ENCODE measurements around the gene HDAC9. TPM values are rescaled to one million over a fixed set of nuclear protein-coding genes. Genes with fewer than 3 reads are reported as not detected.

HDAC9 gene
- total RNA-seq, 4 donors from 2014 or later, result 51.2 to 194 (median 106) TPM

- H3K4me1 ChIP-seq, result peaks cover 0 to 14% (median 3%) of the 10 kb centered on the region in 3 donors
- WGBS, 2 donors (ENCODE audit: low coverage in 1 of 2), result 68 to 69% methylated on average over 4 to 6 of the region's 6 CpGs
Measured at GRCh38 chr7:18828260-18828993, 332.9 kb downstream of the HDAC9 start.

DNA sequence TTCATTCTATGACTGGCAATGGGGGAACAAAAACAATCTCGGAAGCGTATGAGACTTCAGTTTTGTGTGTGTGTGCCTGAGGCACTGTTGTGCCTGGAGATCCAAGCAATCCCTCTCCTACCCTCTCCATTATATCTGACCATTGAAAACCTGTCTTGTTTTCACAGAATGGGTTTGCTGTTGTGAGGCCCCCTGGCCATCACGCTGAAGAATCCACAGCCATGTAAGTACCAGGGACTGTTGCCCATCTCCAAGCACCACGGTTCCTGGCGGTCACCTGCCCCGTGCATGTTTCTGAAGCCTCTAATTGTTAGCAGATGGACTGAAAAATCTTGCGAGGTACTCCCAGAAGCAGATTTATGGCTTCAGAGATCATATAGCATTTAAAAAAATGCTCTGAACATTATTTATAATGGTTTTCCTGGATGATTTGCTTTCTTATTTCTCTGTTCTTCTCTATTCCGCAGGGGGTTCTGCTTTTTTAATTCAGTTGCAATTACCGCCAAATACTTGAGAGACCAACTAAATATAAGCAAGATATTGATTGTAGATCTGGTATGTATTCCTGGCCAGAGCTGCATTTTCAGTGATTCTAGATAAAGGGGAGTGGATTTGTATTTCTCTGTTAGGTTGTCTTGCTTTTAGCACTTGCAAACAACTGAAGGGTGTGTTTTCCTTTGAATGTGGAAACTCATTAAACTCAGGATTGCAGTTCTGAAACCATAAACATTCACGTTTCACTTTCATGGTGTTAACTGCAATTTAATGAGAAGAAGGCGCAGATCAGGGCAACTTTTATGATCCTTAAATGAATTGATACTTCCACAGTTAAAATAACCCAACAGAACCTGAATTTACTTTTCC is 333.7 kb downstream of the HDAC9 start:
- Histone ChIP-seq H3K36me3 (no peaks in the 10 kb centered on the region), H3K9me3 (no peaks in the 10 kb centered on the region), H3K27ac (no peak overlapping the region), H3K27me3 (no peaks in the 10 kb centered on the region), H3K4me1 (peaks cover 0 to 14% (median 3%) of the 10 kb centered on the region in 3 donors), H3K4me3 (no peak overlapping the region)
- no peak for ATAC-seq
- TF ChIP-seq EP300 (IDR thresholded peaks at IDR 0.05) (no peak), CTCF (IDR thresholded peaks at IDR 0.05) (no peak), POLR2A (IDR thresholded peaks at IDR 0.05) (no peak), POLR2AphosphoS5 (IDR thresholded peaks at IDR 0.05) (no peak)
- WGBS, 2 donors (ENCODE audit: low coverage in 1 of 2), result 71 to 80% methylated on average over 7 to 9 of the region's 11 CpGs

More at GRCh38 chr7:18828260-18828993, 332.9 kb downstream of the HDAC9 start:
- no peaks in the 10 kb centered on the region for H3K36me3 ChIP-seq
- H3K4me3 ChIP-seq, result no peak overlapping the region
- H3K27me3 ChIP-seq, result no peaks in the 10 kb centered on the region
- no peak for TF ChIP-seq POLR2A (IDR thresholded peaks at IDR 0.05)
- TF ChIP-seq POLR2AphosphoS5 (IDR thresholded peaks at IDR 0.05), result no peak
- no peak for TF ChIP-seq CTCF (IDR thresholded peaks at IDR 0.05)
- no peak for TF ChIP-seq EP300 (IDR thresholded peaks at IDR 0.05)
- no peak overlapping the region for H3K27ac ChIP-seq
- H3K9me3 ChIP-seq, result no peaks in the 10 kb centered on the region
- no peak for ATAC-seq

DNA sequence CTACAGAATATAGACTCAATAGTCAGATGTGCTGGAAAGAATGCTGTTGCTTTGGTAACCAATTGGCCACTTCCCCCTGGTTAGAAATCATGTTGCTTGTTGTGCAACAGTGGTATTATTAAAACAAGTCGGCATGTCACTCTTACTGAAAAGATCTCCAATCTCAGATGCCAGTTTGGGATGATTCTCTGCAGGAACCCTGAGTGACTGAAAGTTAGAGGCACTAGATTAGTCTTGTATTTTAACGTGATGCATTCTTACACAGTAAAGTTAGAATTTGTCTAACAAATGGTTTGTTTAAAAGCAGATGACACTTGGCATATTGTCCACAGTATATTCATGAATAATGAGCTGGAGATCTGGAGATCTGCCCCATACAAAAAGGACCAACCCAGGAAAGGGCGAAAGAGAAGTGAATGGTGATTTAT is 334.3 kb downstream of the HDAC9 start:
- Histone ChIP-seq H3K27ac (no peak overlapping the region), H3K36me3 (no peaks in the 10 kb centered on the region), H3K27me3 (no peaks in the 10 kb centered on the region), H3K9me3 (no peaks in the 10 kb centered on the region), H3K4me3 (no peak overlapping the region), H3K4me1 (peaks cover 0 to 14% (median 3%) of the 10 kb centered on the region in 3 donors)
- WGBS, 2 donors (ENCODE audit: low coverage in 1 of 2), result 0 to 33% methylated on average over 1 to 3 of the region's 3 CpGs
- TF ChIP-seq CTCF (IDR thresholded peaks at IDR 0.05) (no peak), POLR2AphosphoS5 (IDR thresholded peaks at IDR 0.05) (no peak), POLR2A (IDR thresholded peaks at IDR 0.05) (no peak), EP300 (IDR thresholded peaks at IDR 0.05) (no peak)
- peak; percentile 55 for ATAC-seq

- Histone ChIP-seq H3K9me3 (no peaks in the 10 kb centered on the region), H3K4me1 (peaks cover 0 to 14% (median 3%) of the 10 kb centered on the region in 3 donors), H3K27me3 (no peaks in the 10 kb centered on the region), H3K36me3 (no peaks in the 10 kb centered on the region), H3K4me3 (no peak overlapping the region), H3K27ac (no peak overlapping the region)
- WGBS, 2 donors (ENCODE audit: low coverage in 1 of 2), result 44 to 57% methylated on average over 2 to 4 of the region's 4 CpGs
- no peak for ATAC-seq
- TF ChIP-seq POLR2AphosphoS5 (IDR thresholded peaks at IDR 0.05), result no peak
- TF ChIP-seq POLR2A (IDR thresholded peaks at IDR 0.05), result no peak
- TF ChIP-seq EP300 (IDR thresholded peaks at IDR 0.05), result no peak
- no peak for TF ChIP-seq CTCF (IDR thresholded peaks at IDR 0.05)
Measured at GRCh38 chr7:18831419-18831818, 335.9 kb downstream of the HDAC9 start.

Data from gastroesophageal sphincter (tissue), 4 donors.